Measurements from ENCODE around the gene TBC1D22A. TPM values are rescaled to one million over a fixed set of nuclear protein-coding genes. Genes with fewer than 3 reads are reported as not detected.

Gene TBC1D22A
- total RNA-seq, 2 donors from 2014 or later: 21.0 to 27.9 TPM

- no peaks in the 10 kb centered on the region for H3K36me3 ChIP-seq (ENCODE audit: control insufficient read depth, insufficient read depth, low read length)
- no peaks in the 10 kb centered on the region for H3K27me3 ChIP-seq (ENCODE audit: control insufficient read depth, insufficient read depth, low read length, poor library complexity, severe bottlenecking)
- 80 to 81% methylated on average over 15 to 16 of the region's 16 CpGs for WGBS, 2 experiments (ENCODE audit: insufficient coverage in 1 of 2, insufficient read length in 1 of 2)
- TF ChIP-seq CTCF (conservative IDR thresholded peaks at IDR 0.05): peak; percentile 72
- no peak overlapping the region for H3K4me3 ChIP-seq (ENCODE audit: low read length)
- Mint-ChIP-seq H3K27me3 (ENCODE audit: insufficient read depth) (peaks cover 3% of the 10 kb centered on the region), H3K4me1 (no peaks in the 10 kb centered on the region), H3K9me3 (peaks cover 90% of the 10 kb centered on the region), H3K36me3 (ENCODE audit: low read depth) (peaks cover 3% of the 10 kb centered on the region), H3K4me3 (no peak overlapping the region), H3K27ac (no peak overlapping the region)
- no peak overlapping the region for H3K9ac ChIP-seq (ENCODE audit: extremely low read depth, low read length, poor library complexity, severe bottlenecking)
- peaks cover 26% of the 10 kb centered on the region for H3K9me3 ChIP-seq (ENCODE audit: control insufficient read depth, low read length)
- peak; percentile 87 for DNase-seq
- no peaks in the 10 kb centered on the region for H3K4me1 ChIP-seq (ENCODE audit: control insufficient read depth, insufficient read depth, low read length)
- no peak overlapping the region for H3K27ac ChIP-seq (ENCODE audit: low read depth, low read length)
These were observed 451.3 kb downstream of the TBC1D22A start for GRCh38 chr22:47213571-47214230.

GRCh38 chr22:47215851-47216250 is 453.4 kb downstream of the TBC1D22A start:
- TF ChIP-seq CTCF (conservative IDR thresholded peaks at IDR 0.05): no peak
- Histone ChIP-seq H3K9ac (ENCODE audit: extremely low read depth, low read length, poor library complexity, severe bottlenecking) (no peak overlapping the region), H3K4me3 (ENCODE audit: low read length) (no peak overlapping the region), H3K4me1 (ENCODE audit: control insufficient read depth, insufficient read depth, low read length) (no peaks in the 10 kb centered on the region), H3K9me3 (ENCODE audit: control insufficient read depth, low read length) (peaks cover 35% of the 10 kb centered on the region), H3K36me3 (ENCODE audit: control insufficient read depth, insufficient read depth, low read length) (no peaks in the 10 kb centered on the region), H3K27me3 (ENCODE audit: control insufficient read depth, insufficient read depth, low read length, poor library complexity, severe bottlenecking) (no peaks in the 10 kb centered on the region), H3K27ac (ENCODE audit: low read depth, low read length) (no peak overlapping the region)
- H3K27ac Mint-ChIP-seq: no peak overlapping the region
- H3K9me3 Mint-ChIP-seq: peaks cover 93% of the 10 kb centered on the region
- H3K4me1 Mint-ChIP-seq: no peaks in the 10 kb centered on the region
- no peak for DNase-seq
- peaks cover 3% of the 10 kb centered on the region for H3K27me3 Mint-ChIP-seq (ENCODE audit: insufficient read depth)
- H3K4me3 Mint-ChIP-seq: no peak overlapping the region
- H3K36me3 Mint-ChIP-seq (ENCODE audit: low read depth): peaks cover 3% of the 10 kb centered on the region
- 77 to 86% methylated on average over 1 to 5 of the region's 5 CpGs for WGBS, 2 experiments (ENCODE audit: insufficient coverage in 1 of 2, insufficient read length in 1 of 2)

GRCh38 chr22:47218671-47219070 is 456.2 kb downstream of the TBC1D22A start:
- peak; percentile 14 for DNase-seq
- H3K27me3 ChIP-seq (ENCODE audit: control insufficient read depth, insufficient read depth, low read length, poor library complexity, severe bottlenecking): no peaks in the 10 kb centered on the region
- Mint-ChIP-seq H3K27me3 (ENCODE audit: insufficient read depth) (no peaks in the 10 kb centered on the region), H3K36me3 (ENCODE audit: low read depth) (no peaks in the 10 kb centered on the region), H3K4me3 (no peak overlapping the region), H3K4me1 (no peaks in the 10 kb centered on the region), H3K9me3 (peaks cover 92% of the 10 kb centered on the region), H3K27ac (no peak overlapping the region)
- H3K27ac ChIP-seq (ENCODE audit: low read depth, low read length): no peak overlapping the region
- peaks cover 34% of the 10 kb centered on the region for H3K9me3 ChIP-seq (ENCODE audit: control insufficient read depth, low read length)
- no peak for TF ChIP-seq CTCF (conservative IDR thresholded peaks at IDR 0.05)
- no peak overlapping the region for H3K4me3 ChIP-seq (ENCODE audit: low read length)
- no peak overlapping the region for H3K9ac ChIP-seq (ENCODE audit: extremely low read depth, low read length, poor library complexity, severe bottlenecking)
- WGBS, 2 experiments (ENCODE audit: insufficient coverage in 1 of 2, insufficient read length in 1 of 2): 87 to 92% methylated on average over 13 to 15 of the region's 15 CpGs
- H3K4me1 ChIP-seq (ENCODE audit: control insufficient read depth, insufficient read depth, low read length): no peaks in the 10 kb centered on the region
- H3K36me3 ChIP-seq (ENCODE audit: control insufficient read depth, insufficient read depth, low read length): no peaks in the 10 kb centered on the region

Measured in endodermal cell (in vitro differentiated cells).